ENCODE measurements around the gene LPIN1. TPM values are rescaled to one million over a fixed set of nuclear protein-coding genes. Genes with fewer than 3 reads are reported as not detected.

The LPIN1 gene
- total and polyA plus RNA-seq, 2 of the 13 experiments (the other 11 are each of a cell fraction or from before 2014, with no cell fraction given) = 9.7 to 19.4 TPM

DNA sequence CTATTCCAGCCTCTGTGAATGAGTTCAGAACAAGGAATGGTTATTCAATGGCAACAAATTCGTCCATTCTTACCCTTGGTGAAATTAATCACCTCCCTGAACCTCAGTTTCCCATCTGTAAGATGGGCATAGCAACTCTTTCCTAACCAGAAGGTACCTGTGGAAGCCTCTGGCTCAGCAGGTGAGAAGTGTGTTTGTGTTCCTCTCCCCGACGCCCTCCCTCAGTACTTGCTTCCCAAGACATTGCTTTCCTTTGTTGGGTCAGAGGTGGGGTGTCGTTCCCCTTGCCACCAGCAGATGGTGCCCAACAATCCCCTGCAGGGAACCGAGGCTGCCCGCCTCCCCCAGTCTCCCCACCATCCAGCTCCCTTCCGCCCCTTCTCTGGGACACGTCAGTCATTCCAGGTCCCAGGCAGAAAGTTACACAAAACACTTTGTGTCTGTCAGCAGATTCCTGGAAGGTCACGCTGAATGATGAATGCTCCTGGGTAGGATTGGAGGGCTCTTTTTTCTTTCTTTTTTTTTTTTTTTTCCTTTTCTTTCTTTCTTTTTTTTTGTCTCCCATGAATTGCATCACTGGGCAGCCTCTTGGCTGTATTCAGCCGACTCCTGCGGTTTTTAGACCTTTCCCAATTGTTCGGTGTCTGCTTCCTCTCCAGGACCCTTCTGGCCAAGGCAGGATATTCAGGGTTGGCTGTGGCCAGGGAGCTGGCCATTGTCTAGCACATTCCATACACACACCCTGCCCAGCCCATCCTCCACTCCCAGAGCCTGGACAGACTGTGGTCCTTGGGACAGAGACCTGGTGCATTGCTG lies 117.3 kb downstream of the LPIN1 start (continued):
- TF ChIP-seq, protein P1, sequence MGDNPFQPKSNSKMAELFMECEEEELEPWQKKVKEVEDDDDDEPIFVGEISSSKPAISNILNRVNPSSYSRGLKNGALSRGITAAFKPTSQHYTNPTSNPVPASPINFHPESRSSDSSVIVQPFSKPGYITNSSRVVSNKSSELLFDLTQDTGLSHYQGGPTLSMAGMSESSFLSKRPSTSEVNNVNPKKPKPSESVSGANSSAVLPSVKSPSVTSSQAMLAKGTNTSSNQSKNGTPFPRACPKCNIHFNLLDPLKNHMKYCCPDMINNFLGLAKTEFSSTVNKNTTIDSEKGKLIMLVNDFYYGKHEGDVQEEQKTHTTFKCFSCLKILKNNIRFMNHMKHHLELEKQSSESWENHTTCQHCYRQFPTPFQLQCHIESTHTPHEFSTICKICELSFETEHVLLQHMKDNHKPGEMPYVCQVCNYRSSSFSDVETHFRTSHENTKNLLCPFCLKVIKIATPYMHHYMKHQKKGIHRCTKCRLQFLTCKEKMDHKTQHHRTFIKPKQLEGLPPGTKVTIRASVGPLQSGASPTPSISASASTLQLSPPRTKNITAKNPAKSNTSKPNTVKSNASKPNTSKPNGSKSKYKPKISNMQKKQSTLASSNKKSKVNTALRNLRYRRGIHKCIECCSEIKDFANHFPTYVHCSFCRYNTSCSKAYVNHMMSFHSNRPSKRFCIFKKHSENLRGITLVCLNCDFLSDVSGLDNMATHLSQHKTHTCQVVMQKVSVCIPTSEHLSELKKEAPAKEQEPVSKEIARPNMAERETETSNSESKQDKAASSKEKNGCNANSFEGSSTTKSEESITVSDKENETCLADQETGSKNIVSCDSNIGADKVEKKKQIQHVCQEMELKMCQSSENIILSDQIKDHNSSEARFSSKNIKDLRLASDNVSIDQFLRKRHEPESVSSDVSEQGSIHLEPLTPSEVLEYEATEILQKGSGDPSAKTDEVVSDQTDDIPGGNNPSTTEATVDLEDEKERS (CRISPR knock-in tag; IDR thresholded peaks at IDR 0.05) = peak; percentile 76; the same call in 1 of the 2 replicates
- no peak for TF ChIP-seq RFXANK (CRISPR knock-in tag; IDR thresholded peaks at IDR 0.05)
- no peak for TF ChIP-seq THAP8 (CRISPR knock-in tag; IDR thresholded peaks at IDR 0.05; ENCODE audit: borderline replicate concordance)
- TF ChIP-seq WIZ (CRISPR knock-in tag; IDR thresholded peaks at IDR 0.05) = no peak
- no peak for TF ChIP-seq RERE (CRISPR knock-in tag; IDR thresholded peaks at IDR 0.05; ENCODE audit: low read depth)
- no peak for TF ChIP-seq NCOR1 (IDR thresholded peaks at IDR 0.05; ENCODE audit: borderline replicate concordance, low read length)
- no peak for TF ChIP-seq ZNF546 (CRISPR knock-in tag; conservative IDR thresholded peaks at IDR 0.05)
- no peak for TF ChIP-seq ZNF142 (CRISPR knock-in tag; IDR thresholded peaks at IDR 0.05)
- no peak for TF ChIP-seq ZNF180 (CRISPR knock-in tag; IDR thresholded peaks at IDR 0.05; ENCODE audit: borderline replicate concordance, low read depth)
- TF ChIP-seq MEF2D (CRISPR knock-in tag; IDR thresholded peaks at IDR 0.05) = 0 out of 2 replicates have a peak, but pooled peaks have one; percentile 40
- TF ChIP-seq PAWR (CRISPR knock-in tag; IDR thresholded peaks at IDR 0.05; ENCODE audit: borderline replicate concordance) = no peak
- 0 out of 2 replicates have a peak, but pooled peaks have one; percentile 42 for TF ChIP-seq MXD4 (CRISPR knock-in tag; IDR thresholded peaks at IDR 0.05)
- peak; percentile 63; the same call in 1 of the 2 replicates for TF ChIP-seq ZNF350 (CRISPR knock-in tag; IDR thresholded peaks at IDR 0.05; ENCODE audit: borderline replicate concordance, low read depth)
